ENCODE measurements around the gene SLC35F4. TPM values are rescaled to one million over a fixed set of nuclear protein-coding genes. Genes with fewer than 3 reads are reported as not detected.

Gene SLC35F4
- total and polyA plus RNA-seq, 10 of the 15 experiments (the other 5 are each of a cell fraction or from before 2014, with no cell fraction given): 0.06 to 0.30 TPM; not detected in 8

- intact Hi-C loops (cut with micrococcal nuclease; ENCODE audit: unreplicated experiment): no loop called here
- Histone ChIP-seq H3K4me2 (ENCODE audit: control insufficient read depth, insufficient read depth) (no peak overlapping the region), H3K4me1 (ENCODE audit: control insufficient read depth, insufficient read depth, low read length) (no peaks in the 10 kb centered on the region), H3K36me3 (ENCODE audit: control insufficient read depth in 2 of 2, insufficient read depth in 2 of 2, low read length in 1 of 2) (no peaks in the 10 kb centered on the region), H3K79me2 (ENCODE audit: control insufficient read depth, insufficient read depth, low read length) (no peaks in the 10 kb centered on the region), H3K9me3 (replicated peaks; ENCODE audit: control insufficient read depth, insufficient read depth, low read length) (no peaks in the 10 kb centered on the region), H2AFZ (ENCODE audit: control insufficient read depth, low read depth, low read length) (no peak overlapping the region), H3K27me3 (replicated peaks in 1 of 2; ENCODE audit: control insufficient read depth in 2 of 2, insufficient read depth in 2 of 2, low read length in 1 of 2) (no peaks in the 10 kb centered on the region), H3K27ac (ENCODE audit: control insufficient read depth, insufficient read depth) (no peak overlapping the region), H3K4me3 (no peak overlapping the region), H4K20me1 (ENCODE audit: control insufficient read depth, insufficient read depth) (no peaks in the 10 kb centered on the region), H3K9ac (ENCODE audit: control insufficient read depth, insufficient read depth, low read length) (no peak overlapping the region)
- POLR2A ChIA-PET: no interaction called here
- RAD21 ChIA-PET (ENCODE audit: unreplicated experiment): interaction anchor here (1.2 kb wide), 1 partner anchor 397 kb away, joined by 5 read pairs; no protein-coding TSS in a partner anchor
- TF ChIP-seq MTA2 (IDR thresholded peaks at IDR 0.05; ENCODE audit: low read depth) (no peak), SUPT20H (IDR thresholded peaks at IDR 0.05; ENCODE audit: borderline replicate concordance, control insufficient read depth, low read depth, low read length) (no peak), POU2F2 (IDR thresholded peaks at IDR 0.05; ENCODE audit: borderline replicate concordance, low read depth, low read length) (no peak), NFYB (IDR thresholded peaks at IDR 0.05; ENCODE audit: insufficient read depth, low read depth, low read length) (no peak), TCF12 (IDR thresholded peaks at IDR 0.05; ENCODE audit: low read depth, low read length) (no peak), FOXM1 (IDR thresholded peaks at IDR 0.05; ENCODE audit: low read depth, low read length) (no peak), GABPA (IDR thresholded peaks at IDR 0.05; ENCODE audit: low read depth) (no peak), SREBF1 (IDR thresholded peaks at IDR 0.05; ENCODE audit: low read length) (no peak), BRCA1 (IDR thresholded peaks at IDR 0.05; ENCODE audit: low read depth, low read length) (no peak)
- FAIRE-seq: no peak
- in situ Hi-C loops (cut with MboI): no loop called here
- SMC1A ChIA-PET (ENCODE audit: uncharacterized antibody, unreplicated experiment): interaction anchor here (0.9 to 2.6 kb wide), 3 partner anchors 11 to 310 kb away, joined by 3 to 5 read pairs (median 3); no protein-coding TSS in a partner anchor
- no peak for ATAC-seq
- no TSS peak for BruUV-seq (replicated peaks)
- DNase-seq (ENCODE audit: low read depth, low spot score): no peak
- WGBS (ENCODE audit: insufficient coverage, insufficient replicate concordance, low lambda C conversion rate, missing lambda C conversion rate): 56% methylated on average over 4 of the region's 7 CpGs
- CTCF ChIA-PET: no interaction called here
Measured at GRCh38 chr14:57883061-57883460, 17.2 kb upstream of the SLC35F4 start.

DNA sequence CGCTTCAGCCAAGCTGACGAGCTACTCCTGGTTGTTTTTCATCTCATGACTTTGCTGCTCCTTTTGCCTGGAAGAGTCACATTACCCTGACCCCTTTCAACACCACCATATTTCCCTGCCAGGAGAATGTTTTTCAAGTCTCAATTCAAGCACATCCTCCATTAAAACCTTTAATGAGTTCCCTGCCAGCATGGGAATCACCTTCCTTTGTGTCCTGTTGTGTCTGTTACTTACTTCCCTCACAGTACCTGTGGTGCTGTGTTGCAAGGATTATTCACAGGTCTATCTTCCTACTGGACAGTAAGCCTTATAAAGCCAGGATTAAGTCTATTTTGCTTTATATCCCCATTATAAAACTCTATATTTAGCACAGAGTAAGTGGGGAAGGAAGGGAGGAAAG lies 13.6 kb upstream of the SLC35F4 start:
- ChIA-PET RAD21 (ENCODE audit: unreplicated experiment) (no interaction called here), CTCF (no interaction called here), POLR2A (no interaction called here), SMC1A (ENCODE audit: uncharacterized antibody, unreplicated experiment) (no interaction called here)
- ATAC-seq (no peak), FAIRE-seq (no peak), DNase-seq (ENCODE audit: low read depth, low spot score) (no peak)
- no peak overlapping the region for H3K27ac ChIP-seq (ENCODE audit: control insufficient read depth, insufficient read depth)
- no peaks in the 10 kb centered on the region for H3K27me3 ChIP-seq (replicated peaks in 1 of 2; ENCODE audit: control insufficient read depth in 2 of 2, insufficient read depth in 2 of 2, low read length in 1 of 2)
- no peaks in the 10 kb centered on the region for H4K20me1 ChIP-seq (ENCODE audit: control insufficient read depth, insufficient read depth)
- in situ Hi-C loops (cut with MboI) (no loop called here), intact Hi-C loops (cut with micrococcal nuclease; ENCODE audit: unreplicated experiment) (no loop called here)
- H3K79me2 ChIP-seq (ENCODE audit: control insufficient read depth, insufficient read depth, low read length): no peaks in the 10 kb centered on the region
- 17% methylated on average over 2 of the region's 2 CpGs for WGBS (ENCODE audit: insufficient coverage, insufficient replicate concordance, low lambda C conversion rate, missing lambda C conversion rate)
- BruUV-seq (replicated peaks): no TSS peak
- no peak overlapping the region for H3K4me3 ChIP-seq
- TF ChIP-seq SREBF2 (IDR thresholded peaks at IDR 0.05; ENCODE audit: low read length): no peak
- no peaks in the 10 kb centered on the region for H3K36me3 ChIP-seq (ENCODE audit: control insufficient read depth in 2 of 2, insufficient read depth in 2 of 2, low read length in 1 of 2)
- H3K9ac ChIP-seq (ENCODE audit: control insufficient read depth, insufficient read depth, low read length): no peak overlapping the region
- no peaks in the 10 kb centered on the region for H3K4me1 ChIP-seq (ENCODE audit: control insufficient read depth, insufficient read depth, low read length)
- no peak overlapping the region for H3K4me2 ChIP-seq (ENCODE audit: control insufficient read depth, insufficient read depth)
- no peak overlapping the region for H2AFZ ChIP-seq (ENCODE audit: control insufficient read depth, low read depth, low read length)
- H3K9me3 ChIP-seq (replicated peaks; ENCODE audit: control insufficient read depth, insufficient read depth, low read length): no peaks in the 10 kb centered on the region
